ENCODE measurements around the gene COL24A1.

DNA sequence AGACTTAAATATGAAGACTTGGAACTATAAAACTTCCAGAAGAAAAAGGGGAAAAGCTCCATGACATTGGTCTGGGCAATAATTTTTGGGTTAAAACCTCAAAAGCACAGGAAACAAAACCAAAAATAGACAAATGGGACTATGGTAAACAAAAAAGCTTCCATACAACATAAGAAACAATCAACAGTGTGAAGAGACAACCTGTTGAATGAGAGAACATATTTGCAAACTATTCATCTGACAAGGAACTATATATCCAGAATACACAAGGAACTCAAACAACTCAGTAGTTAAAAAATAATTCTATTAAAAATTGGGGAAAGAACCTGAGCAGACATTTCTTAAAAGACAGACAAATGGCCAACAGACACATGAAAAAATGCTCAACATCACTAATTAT is 255.7 kb downstream of the COL24A1 start:
- no peak for TF ChIP-seq EZH2 (IDR thresholded peaks at IDR 0.05; ENCODE audit: borderline replicate concordance, low read length)
- TF ChIP-seq, protein P1, sequence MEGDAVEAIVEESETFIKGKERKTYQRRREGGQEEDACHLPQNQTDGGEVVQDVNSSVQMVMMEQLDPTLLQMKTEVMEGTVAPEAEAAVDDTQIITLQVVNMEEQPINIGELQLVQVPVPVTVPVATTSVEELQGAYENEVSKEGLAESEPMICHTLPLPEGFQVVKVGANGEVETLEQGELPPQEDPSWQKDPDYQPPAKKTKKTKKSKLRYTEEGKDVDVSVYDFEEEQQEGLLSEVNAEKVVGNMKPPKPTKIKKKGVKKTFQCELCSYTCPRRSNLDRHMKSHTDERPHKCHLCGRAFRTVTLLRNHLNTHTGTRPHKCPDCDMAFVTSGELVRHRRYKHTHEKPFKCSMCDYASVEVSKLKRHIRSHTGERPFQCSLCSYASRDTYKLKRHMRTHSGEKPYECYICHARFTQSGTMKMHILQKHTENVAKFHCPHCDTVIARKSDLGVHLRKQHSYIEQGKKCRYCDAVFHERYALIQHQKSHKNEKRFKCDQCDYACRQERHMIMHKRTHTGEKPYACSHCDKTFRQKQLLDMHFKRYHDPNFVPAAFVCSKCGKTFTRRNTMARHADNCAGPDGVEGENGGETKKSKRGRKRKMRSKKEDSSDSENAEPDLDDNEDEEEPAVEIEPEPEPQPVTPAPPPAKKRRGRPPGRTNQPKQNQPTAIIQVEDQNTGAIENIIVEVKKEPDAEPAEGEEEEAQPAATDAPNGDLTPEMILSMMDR (IDR thresholded peaks at IDR 0.05; ENCODE audit: low read length) = no peak

All from OCI-LY1 (cell line).